UCSD-AML1 (cell line): ENCODE data around the gene GPRC5C.

Source experiments
- DNase-seq: peaks from one replicate; lab custom pipeline; 2025; ENCODE audit not compliant: unreplicated experiment; lab: John Stamatoyannopoulos, UW

GPRC5C gene, protein sequence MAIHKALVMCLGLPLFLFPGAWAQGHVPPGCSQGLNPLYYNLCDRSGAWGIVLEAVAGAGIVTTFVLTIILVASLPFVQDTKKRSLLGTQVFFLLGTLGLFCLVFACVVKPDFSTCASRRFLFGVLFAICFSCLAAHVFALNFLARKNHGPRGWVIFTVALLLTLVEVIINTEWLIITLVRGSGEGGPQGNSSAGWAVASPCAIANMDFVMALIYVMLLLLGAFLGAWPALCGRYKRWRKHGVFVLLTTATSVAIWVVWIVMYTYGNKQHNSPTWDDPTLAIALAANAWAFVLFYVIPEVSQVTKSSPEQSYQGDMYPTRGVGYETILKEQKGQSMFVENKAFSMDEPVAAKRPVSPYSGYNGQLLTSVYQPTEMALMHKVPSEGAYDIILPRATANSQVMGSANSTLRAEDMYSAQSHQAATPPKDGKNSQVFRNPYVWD

DNA sequence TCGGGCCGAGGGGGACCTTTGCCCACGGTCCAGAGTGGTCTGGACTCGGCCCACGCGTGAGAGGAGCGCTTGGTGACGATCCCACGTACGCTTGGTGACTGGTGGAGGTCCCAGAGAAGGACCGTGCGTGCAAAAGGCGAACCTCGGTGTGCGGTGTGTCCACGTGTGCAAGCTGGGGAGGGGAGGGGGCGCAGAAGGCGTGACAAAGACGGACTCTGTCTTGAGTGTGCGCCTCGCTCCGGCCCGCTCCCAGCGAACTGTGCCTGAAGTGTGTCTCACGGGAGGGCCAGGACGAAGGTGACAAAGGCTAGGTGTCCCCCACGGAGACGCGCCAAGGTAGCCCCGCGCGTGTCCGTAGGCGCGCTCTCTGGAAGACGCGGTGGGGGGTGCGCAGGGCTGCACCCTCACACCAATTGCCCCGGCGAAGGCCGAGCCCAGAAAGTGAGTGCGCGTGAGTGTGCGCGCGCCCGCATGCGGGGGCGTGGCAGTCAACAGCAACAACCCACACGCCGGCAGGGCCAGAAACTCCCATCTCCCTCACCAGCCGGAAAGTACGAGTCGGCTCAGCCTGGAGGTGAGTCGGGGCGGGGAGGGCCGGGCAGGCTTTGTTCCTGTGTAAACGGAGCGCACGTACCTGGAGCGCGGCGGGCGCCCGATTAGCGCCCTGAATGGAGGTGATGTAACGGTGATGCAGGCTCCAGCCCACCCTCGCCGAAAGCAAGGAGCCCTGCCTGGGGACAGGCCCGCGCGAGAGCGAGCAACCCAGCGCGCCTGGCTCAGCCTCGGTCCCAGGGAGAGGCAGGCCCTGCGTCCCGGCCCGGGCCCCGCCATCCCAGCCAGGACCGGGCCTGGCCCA is at the start of gene GPRC5C:
Gene GPRC5C, plus strand, starts transcription at position 521 of the 856 bp plus-strand sequence. CDS start 7,689 bp downstream, outside the sequence.
- DNase-seq: peak; percentile 81

DNA sequence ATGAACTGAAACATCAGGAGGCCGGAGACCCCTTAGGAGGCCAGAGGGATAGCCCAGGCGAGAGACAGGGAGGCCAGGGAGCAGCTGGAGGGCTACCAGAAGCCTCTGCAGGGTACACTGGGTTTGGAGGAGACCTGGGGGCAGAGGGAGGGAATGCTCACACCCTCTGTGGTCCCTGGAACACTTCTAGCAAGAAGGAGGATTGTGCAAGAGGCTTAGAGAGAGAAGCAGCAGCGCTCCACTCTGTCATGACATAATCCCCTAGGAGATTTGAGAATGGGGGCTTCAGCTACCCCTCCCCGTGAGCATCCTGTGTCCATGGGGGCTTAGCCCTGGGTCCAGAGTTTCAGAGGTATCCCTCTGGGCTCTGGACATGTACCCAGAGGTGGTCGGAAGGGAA is 48.7 kb upstream of the GPRC5C start:
- DNase-seq: no peak

DNA sequence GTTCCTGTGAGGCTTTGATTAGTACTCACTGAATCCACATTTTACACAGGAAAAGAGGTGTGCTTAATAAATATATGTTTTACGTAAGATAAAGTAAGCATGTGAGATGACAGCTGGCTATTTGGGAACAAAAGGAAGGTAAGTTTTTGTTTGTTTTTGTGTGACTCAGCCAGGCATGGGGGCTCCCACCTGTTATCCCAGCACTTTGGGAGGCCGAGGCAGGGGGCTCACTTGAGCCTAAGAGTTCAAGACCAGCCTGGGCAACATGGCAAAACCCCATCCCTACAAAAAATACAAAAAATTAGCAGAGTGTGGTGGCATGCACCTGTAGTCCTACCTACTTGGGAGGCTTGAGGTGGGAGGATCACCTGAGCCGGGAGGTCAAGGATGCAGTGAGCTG is 46.7 kb upstream of the GPRC5C start:
- DNase-seq: no peak

DNA sequence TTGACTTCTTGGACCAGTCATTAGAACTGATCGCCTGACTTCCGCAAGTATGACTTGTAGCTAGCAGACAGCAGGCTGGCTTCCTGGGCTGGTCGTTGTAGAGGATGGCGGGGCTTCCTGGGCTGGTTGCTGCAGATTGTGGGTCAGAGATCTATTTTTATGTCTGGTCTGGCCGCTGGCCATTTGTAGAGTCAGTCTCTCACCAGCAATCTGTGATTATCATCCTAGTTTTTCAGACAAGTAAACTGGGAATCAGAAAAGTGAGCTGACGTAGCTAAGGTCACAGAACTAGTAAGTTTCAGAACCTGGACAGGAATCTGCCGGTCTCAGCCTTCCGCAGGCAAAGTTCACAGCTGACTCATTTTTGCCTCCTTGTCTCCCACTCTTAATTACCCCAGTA is 45.5 kb upstream of the GPRC5C start:
- peak; percentile 74 for DNase-seq

DNA sequence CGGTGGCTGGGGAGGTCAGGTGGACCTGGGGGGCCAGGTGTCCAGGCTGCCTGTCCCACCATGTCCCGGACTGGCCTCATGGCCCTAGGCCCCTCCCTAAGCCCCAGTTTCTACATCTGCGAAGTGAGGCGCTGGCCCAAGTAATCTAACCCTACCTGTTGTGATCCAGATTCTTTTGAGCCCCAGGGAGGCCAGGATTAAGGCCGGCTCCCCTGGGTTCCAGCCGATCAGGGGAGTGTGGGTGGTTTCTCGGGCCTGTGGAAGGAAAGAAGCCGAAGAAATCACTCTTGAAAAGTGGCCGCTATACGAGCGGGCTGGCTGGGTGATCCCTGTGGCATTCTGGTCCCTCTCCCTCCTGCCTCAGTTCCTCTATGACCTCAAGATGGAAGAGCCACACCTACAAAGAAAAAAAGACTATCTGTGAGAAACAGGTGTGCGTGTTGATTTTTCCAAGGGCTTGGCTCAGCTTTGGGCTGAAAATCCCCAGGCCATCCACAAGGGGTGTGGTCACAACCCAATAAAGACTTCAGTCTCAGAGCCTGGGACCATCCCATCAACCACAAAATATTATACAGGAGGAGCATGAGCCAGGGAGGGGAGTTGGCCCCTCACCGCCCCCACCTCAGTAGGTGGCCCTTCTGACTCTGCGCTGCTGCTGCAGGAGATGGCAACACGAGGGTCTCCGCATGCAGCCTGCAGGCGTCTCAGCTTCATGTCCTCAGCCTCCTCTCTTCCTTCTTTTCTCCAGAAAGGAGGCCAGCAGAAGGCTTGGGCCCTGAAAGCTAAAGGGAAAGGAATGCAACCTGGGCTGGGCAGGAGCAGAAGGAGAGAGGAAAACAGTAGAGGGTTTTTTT is 44.3 kb upstream of the GPRC5C start:
- no peak for DNase-seq

DNA sequence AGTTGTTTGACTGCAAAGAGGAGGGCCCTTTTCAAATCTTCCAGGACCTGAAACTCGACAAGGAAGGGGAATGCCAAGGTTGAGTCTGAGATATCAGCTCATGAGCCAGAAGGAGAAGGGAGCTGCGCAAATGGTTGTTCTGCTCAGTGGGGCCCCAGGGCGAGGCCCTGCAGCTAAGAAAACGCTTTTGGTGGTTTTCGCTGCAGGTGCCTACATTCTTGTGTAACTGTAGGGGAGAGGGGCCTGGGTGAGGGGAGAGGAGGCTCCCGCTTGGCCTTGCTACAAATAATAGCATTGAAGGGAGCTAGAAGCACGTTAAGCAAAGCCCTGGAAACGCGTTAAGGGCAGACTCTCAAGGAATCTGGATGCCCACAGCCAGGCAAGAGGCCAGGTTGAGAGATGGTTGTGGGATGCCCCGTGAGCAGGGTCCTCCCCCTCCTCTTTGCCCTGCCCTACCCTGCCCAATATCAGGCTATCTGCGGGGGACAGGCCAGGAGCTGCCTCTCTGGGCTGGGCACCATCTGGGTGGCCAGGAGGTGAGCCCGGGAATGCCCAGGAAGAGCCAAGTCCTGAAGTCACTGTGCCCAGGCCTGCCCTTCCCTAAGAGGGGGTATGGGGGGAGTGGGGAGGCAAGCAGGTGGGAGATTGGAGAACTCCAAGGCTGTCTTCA is 42.7 kb upstream of the GPRC5C start:
- DNase-seq: no peak

DNA sequence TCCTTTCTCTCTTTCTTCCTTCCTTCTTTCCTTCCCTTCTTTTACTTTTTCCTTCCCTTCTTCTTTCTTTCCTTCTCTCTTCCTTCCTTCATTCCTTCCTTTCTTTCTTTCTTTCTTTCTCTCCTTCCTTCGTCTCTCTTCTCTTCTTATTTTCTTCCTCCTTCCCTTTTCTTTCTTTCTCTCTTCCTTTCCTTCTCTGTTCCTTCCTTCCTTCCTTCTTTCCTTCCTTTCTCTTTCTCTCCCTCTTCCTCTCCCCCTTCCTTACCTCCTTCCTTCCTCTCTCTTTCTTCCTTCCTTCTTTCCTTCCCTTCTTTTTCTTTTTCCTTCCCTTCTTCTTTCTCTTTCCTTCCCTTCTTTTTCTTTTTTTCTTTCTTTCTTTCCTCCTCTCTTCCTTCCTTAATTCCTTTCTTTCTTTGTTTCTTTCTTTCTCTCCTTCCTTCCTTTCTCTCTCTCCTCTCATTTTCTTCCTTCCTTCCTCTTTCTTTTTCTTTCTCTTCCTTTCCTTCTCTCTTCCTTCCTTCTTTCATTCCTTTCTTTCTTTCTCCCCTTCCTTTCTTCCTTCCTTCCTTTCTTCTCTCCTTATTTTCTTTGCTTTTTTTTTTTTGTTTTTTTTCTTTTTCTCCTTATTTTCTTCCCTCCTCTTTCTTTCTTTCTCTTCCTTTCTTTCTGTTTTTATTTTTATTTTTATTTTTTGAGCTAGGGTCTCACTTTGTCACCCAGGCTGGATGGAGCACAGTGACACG is 41.8 kb upstream of the GPRC5C start:
- DNase-seq: no peak

DNA sequence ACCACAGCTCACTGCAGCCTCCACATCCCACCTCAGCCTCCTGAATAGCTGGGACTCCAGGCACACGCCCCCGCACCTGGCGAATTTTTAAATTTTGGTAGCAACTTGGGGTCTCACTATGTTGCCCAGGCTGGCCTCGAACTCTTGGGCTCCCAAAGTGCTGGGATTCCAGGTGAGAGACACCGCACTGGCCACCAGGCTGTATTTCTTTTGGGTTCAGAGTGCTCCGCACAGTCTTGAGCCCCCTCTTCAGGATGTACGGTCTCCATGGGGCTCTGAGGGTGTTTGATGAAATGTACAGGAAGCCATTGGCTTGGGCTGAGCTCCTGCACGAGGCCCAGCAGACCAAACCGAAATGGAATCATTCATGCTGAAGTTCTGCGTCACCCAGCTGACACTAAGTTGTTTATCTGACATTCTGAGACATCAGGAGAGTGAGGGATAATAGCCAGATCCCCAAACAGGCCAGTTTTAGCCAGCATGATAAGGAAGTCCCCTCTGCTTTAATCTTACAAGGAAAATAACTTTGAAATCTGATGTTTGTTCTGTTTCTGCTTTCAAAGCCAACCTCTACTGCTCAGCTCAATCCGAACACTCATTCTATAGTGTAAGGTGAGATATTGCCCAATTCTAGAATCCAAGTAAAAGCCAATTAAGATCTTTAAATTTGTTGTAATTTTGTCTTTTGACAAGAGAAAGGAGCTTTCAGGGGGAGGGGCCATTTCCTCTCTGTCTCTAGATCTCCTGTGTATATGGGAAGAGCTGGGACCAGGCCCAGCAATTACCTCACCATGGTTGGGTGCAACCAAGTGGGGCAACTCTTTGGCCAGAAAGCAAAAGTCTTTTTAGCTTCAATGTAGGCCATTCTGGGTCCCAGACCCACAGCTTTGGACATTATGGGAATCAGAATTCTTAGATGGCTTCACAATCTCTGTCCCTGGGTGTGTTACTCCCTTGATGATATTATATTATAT is 40.9 kb upstream of the GPRC5C start:
- DNase-seq: no peak

DNA sequence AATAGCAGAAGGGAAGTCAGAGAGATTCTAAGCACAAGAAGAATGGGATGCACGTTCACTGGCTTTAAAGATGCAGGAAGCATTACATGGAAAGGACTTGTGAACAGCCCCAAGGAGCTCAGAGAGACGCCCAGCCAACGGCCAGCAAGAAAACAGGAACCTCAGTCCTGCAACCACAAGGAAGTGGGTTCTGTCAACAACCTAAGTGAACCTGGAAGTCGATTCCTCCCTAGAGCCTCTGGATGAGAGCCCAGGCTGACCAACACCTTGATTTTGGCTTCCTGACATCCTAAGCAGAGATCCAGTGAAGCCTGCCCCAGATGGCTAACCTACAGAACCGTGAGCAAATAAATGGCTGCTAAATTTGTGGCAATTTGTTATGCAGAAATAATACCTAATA is 40.1 kb upstream of the GPRC5C start:
- DNase-seq: peak; percentile 52

DNA sequence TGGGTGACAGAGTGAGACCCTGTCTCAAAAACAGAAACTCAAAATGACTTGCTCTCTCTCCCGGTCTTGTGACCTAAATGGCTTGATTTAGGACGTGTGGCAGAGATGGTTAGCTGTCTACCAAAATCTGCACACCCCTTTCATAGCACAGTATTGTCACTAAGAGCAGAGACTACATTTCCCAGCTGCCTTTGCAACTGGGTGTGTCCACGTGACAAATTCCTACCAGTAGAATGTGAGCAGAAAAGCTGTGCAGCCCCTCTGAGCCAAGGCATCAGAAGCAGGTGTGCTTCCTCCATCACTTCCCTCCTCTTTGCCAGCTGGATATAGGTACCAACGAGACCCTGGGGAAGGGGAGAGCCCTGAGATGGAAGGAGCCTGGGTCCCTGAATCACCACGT is 39.0 kb upstream of the GPRC5C start:
- no peak for DNase-seq

DNA sequence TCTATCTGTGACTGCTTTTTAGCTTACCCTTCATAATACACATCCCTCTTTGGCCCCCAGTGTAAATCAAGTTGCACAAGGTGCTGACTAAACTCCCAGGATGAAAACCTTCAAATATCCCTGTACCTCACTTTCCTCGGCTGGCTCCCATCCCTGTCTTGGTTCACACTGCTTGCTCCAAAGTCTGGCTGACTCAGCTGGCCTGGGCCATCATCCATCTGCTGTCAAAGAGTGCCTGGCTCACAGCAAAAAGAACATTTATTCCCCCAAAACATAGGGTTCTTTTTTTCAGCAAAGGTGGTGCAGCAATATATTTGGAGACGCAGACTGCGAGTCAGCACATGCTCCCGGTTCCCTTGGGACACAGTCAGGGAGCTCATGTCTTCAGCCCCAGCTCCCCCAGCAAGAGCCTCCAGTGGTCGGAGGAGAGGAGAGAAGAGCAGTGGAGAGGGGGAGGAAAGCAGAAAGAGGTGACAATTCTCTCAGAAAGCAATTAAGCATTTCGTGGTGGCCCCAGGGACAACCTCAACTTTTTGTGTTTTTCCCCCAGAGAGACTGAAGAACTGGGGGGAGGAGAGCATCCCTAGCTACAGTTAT is 38.4 kb upstream of the GPRC5C start:
- DNase-seq: no peak

DNA sequence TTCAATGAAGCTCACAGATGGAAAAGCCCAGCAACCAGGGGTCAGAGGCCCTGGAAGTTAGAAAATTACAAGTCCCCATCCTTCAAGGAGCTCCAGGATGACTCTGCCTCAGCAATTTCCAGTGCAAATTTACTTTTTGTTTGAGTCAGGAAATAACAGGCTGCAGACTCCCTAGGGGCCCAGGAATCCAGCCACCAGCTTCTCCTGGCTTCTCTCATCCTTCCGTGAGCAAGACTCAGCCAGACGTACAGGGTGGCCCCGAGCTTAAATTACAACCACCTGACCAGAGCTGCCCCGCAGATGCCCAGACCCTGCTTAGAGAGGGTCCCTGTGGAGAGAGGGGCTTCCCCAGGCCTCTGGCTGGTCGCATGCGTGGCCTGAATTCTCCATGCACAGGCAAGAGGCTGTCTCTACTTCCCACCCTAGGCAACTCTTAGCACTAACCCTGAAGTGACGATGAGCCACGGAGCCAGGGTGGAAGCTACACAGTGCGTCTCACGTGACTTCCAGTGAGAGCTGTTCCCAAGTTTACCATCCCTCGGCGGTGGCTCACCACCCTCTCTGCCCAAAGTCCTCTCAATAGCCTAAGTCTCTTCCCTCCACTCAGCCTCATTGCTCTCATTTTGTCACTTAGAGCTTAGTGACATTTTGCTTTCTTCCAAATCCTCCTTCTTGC is 37.5 kb upstream of the GPRC5C start:
- DNase-seq: no peak

DNA sequence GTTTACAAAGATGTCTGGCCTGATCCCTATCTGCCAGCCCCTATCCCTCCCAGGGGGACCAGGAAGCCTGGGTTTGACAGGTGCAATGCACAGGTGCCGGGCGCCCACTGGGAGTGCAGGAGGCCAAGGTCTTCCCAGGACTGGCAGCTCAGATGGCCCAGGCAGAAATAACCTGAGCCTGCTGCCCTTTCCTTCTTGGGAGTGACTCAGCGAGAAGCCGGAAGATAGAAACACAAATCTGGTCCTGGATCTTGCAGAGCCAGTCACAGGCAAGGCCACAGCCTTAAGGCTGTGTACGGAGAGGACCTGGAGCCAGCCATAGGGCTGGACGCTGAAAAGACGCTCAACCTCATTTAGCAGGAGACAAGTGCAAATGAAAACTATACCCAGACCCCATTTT is 36.9 kb upstream of the GPRC5C start:
- peak; percentile 25 for DNase-seq

DNA sequence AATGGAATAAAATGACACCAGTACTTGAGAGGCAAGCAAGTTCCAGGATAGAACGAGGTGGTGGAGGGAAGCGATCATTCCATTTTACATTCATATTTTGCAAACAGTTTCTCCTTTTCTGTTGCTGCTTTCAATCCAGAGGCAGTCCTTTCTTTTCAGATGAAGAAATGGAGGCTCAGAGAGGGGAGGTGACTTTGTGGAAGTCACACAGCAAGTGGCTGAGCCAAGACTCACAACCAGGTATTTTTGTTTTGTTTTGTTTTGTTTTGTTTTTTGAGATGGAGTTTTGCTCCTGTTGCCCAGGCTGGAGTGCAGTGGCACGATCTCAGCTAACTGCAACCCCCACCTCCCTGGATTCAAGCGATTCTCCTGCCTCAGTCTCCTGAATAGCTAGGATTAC is 35.3 kb upstream of the GPRC5C start:
- no peak for DNase-seq

DNA sequence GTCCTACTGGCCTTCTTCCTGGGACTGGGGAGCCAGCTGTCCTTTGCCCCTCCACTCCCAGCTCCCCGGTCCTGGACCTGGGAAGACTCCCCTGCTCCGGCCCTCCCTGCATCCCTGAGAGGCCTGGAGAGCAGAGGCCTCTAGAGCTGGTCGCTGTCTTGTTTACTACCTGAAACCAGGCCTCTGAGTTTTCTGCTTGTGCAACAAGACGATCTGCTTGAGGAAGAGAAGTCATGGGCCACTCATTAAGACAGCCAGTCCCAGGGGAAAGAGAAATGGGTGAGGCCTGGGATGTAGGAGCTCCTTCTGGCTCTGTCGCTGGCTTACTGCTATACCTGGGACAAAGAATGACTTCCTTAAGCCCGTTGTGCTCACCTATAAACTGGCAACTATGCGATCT is 29.8 kb upstream of the GPRC5C start:
- no peak for DNase-seq

DNA sequence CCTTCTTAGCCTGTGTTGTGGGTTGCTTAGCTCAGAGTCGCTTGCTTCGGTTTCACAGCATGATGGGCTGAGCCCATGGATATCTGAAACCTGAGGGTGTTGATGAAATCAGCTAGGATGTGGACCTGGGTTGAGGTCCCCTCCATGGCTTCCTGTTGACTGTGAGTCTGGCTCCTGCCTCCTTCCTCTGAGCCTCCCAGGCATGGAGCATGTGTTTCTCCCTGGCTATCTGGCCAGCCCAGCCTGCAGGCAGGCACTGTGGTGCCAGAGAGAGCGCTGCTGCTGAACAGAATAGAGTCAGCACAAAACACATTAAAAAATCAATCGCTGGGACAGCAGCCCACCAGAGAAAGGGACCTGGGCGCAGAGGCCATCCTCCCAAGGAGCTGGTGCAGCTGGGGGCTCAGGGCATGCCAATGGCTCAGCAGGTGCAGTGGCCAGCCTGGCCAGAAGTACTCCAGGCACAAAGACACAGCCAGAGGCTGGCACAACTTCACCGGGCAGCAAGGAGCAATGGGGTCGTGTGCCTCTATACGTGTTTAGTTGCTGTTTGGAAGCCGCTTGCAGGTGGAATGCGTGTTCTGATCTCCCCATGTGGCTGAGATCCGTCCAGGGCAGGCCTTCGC is 28.3 kb upstream of the GPRC5C start:
- peak; percentile 52 for DNase-seq

DNA sequence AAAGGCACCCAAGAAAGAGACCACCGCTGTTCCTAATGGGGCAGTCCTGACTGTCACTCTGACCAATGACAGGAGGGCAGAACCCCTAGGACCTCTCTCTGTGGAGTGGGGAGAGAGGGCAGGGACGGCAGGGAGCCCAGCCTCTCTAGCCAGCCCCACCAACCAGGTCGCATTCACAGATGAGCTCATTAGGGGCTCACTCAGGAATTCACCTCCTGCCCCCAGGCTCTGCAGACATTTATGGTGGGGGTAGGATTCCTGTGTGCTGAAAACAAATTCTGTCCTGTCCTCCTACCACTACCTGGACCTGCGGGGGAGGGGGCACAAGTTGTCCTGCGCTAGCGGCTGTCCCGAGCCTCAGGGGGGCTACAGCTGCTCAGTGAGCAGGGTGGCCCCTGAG is 27.7 kb upstream of the GPRC5C start:
- DNase-seq: no peak
